Gastrocnemius medialis (tissue), 4 donors: ENCODE data around the gene SLX4IP.

Experiments used
- CTCF ChIP-seq, 5 experiments: fragments of 450-650 bp in 3 of 5; fragments of 200-600 bp in 2 of 5; sonication (generic) in 2 of 5; IDR thresholded peaks in 4 of 5; conservative IDR thresholded peaks in 1 of 5; 1 replicate in 4 of 5; 2 replicates in 1 of 5; pipeline ENCODE4 v1.5.1; 2016 to 2019; ENCODE audit warnings: antibody characterized with exemption in 5 of 5, mild to moderate bottlenecking in 3 of 5, moderate library complexity in 3 of 5
- POLR2A ChIP-seq, 2 donors: fragments of 450-650 bp; IDR thresholded peaks; one replicate each; pipeline ENCODE4 v1.6.1; 2017; ENCODE audit warnings: antibody characterized with exemption in 2 of 2, mild to moderate bottlenecking in 2 of 2, moderate library complexity in 2 of 2

- no peak for TF ChIP-seq POLR2A (IDR thresholded peaks at IDR 0.05)
- TF ChIP-seq CTCF (IDR thresholded peaks at IDR 0.05 in 4 of 5, conservative IDR thresholded peaks at IDR 0.05 in 1 of 5), result no peak
These were observed 199.1 kb downstream of the SLX4IP start for GRCh38 chr20:10634211-10634610.
